Jurkat, Clone E6-1 (cell line): Measurements from ENCODE around the gene HMOX2.

Experiments used
- DNase-seq: peaks from one replicate; pipeline ENCODE4 v3.0.0-alpha.2; 2011; ENCODE audit warnings: low read depth, low spot score
- H3K4me3 ChIP-seq: 2 replicates; pipeline ENCODE4 v1.5.1; 2011; ENCODE audit warnings: mild to moderate bottlenecking, low read length, control low read depth, moderate library complexity

HMOX2 gene

DNA sequence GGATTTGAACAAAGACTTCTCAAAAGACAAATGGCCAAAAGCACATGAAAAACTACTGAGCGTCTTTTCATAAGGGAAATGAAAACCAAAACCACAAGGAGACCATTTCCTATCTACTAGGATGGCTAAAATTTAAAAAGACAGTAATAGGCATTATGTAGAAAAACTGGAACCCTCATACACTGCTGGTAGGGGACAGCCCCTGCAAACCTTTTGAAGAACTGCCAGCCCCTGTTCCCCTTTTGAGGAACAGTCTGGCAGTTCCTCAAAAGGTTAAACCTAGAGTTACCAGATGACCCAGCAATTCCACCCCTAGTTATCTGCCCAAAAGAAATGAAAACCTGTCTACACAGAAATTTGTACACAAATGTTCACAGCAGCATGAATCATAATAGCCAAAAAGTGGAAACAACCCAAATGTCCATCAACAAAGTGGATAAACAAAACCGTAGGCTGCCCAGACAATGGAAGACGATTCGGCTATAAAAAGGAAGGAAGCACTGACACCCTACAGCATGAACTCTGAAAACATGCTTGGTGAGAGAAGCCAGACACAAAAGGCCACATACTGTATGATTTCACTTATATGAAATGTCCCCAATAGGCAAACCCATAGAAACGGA lies 39.5 kb downstream of the HMOX2 start:
- H3K4me3 ChIP-seq: no peak overlapping the region
- no peak for DNase-seq

GRCh38 chr16:4517812-4518680 lies 41.8 kb downstream of the HMOX2 start:
- DNase-seq: no peak
- no peak overlapping the region for H3K4me3 ChIP-seq

DNA sequence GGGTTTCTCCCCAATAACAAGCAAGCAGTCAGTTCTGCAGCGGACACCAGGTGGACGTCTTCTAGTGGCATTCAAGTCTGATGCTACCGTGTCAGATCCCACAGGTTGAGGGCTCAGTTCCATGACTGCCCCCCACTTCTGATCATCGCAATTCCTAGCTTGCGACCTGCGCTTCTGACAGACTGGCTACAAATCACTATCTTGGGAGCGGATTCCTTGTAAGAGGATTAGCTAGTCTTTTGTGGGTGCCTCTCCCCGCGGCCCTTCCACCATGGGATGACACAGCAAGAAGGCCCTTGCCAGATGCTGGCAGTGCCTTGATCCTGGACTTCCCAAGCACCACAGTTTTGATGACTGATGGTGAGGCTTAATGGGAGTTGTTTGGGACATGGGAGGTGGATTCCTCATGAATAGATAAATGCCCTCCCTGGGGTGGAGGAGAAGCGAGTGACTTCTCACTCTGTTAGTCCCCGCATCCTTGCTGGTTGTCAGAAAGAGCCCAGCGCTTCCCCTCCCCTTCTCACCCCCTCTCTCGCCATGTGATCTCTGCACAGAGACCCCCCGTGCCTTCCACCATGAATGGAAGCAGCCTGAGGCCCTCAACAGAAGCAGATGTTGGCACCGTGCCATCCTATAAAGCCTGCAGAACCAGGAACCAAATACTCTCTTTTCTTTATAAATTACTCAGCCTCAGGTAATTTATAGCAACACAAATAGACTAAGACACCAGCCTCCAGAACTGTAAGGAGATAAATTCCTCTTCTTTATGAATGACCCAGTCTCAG lies 43.3 kb downstream of the HMOX2 start:
- no peak overlapping the region for H3K4me3 ChIP-seq
- no peak for DNase-seq

- DNase-seq: no peak
- H3K4me3 ChIP-seq: no peak overlapping the region
These were observed 44.7 kb downstream of the HMOX2 start for GRCh38 chr16:4520913-4521312.

GRCh38 chr16:4522051-4522581 lies 45.9 kb downstream of the HMOX2 start:
- no peak for DNase-seq
- no peak overlapping the region for H3K4me3 ChIP-seq

GRCh38 chr16:4523686-4524085 lies 47.5 kb downstream of the HMOX2 start:
- DNase-seq: no peak
- H3K4me3 ChIP-seq: no peak overlapping the region

DNA sequence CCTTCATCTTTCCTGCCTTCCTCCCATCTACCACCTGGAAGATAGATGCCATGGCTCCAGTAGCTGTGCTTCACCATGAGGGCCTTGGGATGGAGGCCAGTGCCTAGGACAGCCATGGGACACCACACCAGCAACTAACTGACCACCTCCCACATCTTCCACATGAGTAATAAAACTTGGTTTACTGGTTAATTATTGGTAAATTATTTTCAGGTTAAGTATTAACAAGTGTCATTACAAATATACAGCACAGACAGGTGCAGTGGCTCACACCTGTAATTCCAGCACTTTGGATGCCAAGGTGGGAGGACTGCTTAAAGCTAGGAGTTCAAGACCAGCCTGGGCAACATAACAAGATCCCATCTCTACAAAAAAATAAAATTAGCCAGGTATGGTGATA lies 48.4 kb downstream of the HMOX2 start:
- no peak overlapping the region for H3K4me3 ChIP-seq
- DNase-seq: no peak

DNA sequence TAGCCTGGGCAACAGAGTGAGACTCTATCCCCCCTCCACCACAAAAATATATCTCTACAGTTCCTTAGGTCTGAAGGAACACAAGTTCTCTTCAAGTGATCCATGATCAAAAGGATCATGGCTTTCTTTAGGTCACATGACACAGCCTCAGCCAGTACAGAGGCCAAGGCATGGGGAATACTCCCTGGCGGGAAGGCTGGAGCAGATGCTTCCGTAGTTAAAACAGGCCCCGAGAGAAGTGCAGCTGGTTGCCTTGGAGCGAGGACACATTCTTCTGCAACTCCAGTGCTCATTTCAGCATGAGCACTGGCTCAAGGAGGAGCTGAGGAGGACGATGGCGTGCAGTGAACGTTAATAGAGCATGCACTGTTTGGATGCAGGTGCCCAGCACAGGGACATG lies 48.9 kb downstream of the HMOX2 start:
- H3K4me3 ChIP-seq: no peak overlapping the region
- no peak for DNase-seq

DNA sequence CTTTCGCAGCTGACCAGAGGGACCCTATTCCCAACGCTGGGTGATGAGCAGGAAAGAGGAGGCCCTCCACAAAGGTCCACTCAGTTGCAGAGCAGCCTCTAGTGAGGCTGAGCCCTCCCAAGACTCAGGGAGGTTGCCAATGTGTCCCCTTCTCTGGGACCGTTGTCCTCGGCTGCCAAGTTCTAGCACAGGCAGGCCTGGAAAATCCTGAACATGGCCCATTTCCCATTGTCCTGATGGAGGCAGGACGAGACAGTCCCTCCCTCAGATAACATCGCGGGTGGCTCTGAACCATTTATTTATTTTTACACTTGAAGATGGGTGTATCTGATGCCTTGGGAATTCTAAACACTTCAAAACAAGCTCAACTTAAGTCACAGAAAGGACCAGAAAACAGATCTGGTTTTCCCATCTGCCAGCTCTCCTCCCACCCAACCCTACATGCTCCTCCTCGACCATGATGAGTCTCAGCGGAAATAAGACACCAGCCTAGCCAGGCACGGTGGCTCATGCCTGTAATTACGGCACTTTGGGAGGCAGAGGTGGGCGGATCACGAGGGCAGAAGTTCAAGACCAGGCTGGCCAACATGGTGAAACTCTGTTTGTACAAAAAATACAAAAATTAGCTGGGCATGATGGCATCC lies 49.6 kb downstream of the HMOX2 start:
- no peak overlapping the region for H3K4me3 ChIP-seq
- no peak for DNase-seq

DNA sequence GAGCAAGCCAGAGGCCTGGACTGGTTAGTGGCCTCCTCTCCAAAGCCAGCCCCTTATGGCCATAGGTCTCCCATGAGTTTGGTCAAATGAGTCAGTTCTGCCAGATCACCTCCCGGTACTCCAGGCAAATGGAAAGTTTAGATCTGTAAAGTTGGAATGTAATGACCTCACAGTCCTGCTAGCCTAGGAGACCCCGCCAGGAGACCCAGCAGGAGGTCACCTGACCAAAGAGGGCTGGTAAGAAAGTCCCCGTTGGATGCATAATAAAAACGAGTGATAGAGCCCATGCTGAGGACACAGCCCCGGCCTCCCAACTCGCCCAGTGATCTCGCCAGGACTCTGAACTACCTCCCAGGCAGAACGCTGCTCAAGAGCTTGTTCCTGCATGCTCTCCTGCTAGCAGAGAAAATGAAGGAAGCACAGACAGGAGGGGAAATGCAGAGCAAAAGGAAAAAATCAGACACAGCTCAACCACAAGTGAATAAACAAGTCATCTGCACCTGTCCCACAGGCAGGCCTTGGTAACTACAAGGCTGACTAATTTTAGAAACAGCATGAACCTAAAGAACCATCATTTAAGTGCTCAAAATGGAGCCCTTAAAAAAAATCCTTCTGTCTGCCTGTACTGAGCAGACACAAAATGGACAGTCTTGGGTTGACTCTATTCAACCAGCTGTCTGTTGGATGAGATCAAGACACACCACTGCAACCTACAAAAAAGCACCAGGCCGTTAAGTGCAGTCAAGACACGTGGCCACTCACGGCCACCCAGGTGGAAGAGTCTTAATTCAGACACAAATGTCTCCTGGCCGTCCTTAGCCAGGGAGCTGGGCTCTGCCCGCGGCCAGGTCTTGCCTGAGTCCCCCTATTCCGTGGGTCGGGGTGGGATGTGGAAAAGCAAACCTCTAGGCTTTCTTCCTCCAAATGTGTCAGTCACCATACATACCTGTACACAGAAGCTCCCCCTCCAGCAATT lies 53.2 kb downstream of the HMOX2 start:
- H3K4me3 ChIP-seq: no peak overlapping the region
- peak; percentile 69 for DNase-seq

DNA sequence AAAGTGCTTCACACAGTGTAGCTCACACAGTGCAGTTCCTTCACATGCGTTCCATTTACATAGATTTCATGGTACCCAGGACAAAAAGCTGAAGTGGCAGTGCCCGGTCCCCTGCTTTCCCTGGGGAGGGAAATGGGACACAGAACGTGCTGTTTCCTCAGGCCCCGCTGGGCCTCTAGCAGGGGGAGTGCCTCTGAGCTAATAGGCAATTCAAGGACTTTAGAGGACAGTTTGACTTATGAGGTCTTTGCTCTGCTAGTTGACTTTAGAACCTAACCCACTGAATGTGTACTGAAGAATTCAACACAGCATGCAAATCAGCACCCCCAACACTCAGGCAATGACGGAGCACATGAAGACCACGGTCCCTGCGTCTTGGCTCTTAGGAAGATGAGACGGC lies 55.6 kb downstream of the HMOX2 start:
- no peak overlapping the region for H3K4me3 ChIP-seq
- no peak for DNase-seq

DNA sequence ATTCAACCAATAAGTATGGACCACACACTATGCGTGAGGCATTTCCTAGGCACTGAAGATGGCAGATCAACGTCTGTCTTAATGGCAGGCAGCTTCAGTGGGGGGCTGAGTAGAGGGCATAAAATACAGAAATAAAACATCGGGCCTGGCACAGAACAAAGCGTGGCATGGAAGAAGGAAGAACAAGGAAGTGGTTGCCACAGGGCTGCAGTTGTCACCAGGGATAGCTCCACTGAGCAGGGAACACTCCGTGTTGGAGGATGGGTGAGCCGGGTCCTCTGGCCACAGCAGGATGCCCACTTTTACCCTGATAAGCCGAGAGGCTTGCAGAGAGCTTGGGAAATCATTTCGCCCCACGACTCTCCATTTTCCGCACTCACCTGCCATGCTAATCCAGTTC lies 56.0 kb downstream of the HMOX2 start:
- no peak overlapping the region for H3K4me3 ChIP-seq
- DNase-seq: no peak

GRCh38 chr16:4533490-4533889 lies 57.3 kb downstream of the HMOX2 start:
- no peak for DNase-seq
- no peak overlapping the region for H3K4me3 ChIP-seq

- no peak for DNase-seq
- H3K4me3 ChIP-seq: no peak overlapping the region
These were observed 58.1 kb downstream of the HMOX2 start for GRCh38 chr16:4534151-4534790.

- DNase-seq: no peak
- H3K4me3 ChIP-seq: no peak overlapping the region
These were observed 59.5 kb downstream of the HMOX2 start for GRCh38 chr16:4535627-4536108.

- no peak for DNase-seq
- H3K4me3 ChIP-seq: no peak overlapping the region
These were observed 60.4 kb downstream of the HMOX2 start for GRCh38 chr16:4536391-4537106.
